ENCODE data around the gene ELMO1. TPM values are rescaled to one million over a fixed set of nuclear protein-coding genes. Genes with fewer than 3 reads are reported as not detected.

ELMO1 gene
- total and polyA plus RNA-seq, 2 of the 13 experiments (the other 11 are each of a cell fraction or from before 2014, with no cell fraction given): 0.11 to 0.17 TPM

DNA sequence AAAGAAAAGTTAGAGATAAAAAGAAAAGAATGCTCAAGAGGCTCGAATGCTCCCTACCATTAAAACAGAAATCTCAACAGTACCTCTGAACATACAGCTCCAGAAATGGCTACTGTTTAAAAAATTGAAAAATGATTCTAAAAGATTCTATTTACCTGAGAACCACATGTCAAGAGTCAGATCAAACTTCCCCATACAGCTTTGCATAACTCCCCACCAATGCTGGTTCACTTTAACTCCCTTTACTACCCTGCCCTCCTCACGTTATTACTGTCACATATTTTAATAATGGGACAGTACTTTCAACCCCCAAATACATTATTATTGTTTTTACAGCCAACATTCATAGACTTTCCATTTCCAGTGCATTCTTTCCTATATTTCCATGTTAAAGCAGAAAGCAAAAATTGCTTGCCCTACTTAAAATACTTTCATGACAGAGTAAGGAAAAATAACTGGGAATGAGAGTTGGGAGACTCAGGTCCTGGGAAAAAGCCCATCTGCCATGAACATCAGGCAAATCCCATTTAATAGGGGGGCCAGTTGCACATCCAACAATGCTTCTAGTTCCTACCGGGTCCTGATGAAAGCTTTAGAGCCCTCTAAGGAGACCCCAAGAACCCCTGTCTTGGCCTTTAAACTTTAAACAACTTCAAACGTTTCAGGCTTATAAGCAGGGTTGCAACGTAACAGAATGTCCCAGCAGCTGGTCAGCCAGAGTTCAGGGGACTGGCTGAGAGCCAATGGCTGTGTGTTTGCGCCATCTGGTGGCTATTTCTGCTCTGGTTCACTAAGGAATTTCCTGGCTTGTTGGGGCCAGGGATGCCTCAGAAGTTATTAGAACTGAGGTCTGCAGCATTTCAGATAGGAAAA is 247.4 kb downstream of the ELMO1 start:
- ChIA-PET POLR2A (no interaction called here), CTCF (ENCODE audit: low intra/inter-chr PET ratio, low total read pairs) (interaction anchor here (1.2 to 4.6 kb wide), 7 partner anchors 19 to 760 kb away, joined by 3 to 51 read pairs (median 7); no protein-coding TSS in a partner anchor)
- Histone ChIP-seq H3K9ac (ENCODE audit: insufficient read depth, low read depth, low read length) (no peak overlapping the region), H3K27ac (ENCODE audit: extremely low read length, insufficient read depth, low read length) (no peak overlapping the region), H3K4me1 (ENCODE audit: insufficient read depth, low read length) (peaks cover 45% of the 10 kb centered on the region), H2AFZ (ENCODE audit: low read length) (no peak overlapping the region), H3K27me3 (ENCODE audit: control insufficient read depth in 1 of 2, insufficient read depth in 2 of 2, low read length in 2 of 2) (no peaks in the 10 kb centered on the region), H3K36me3 (replicated peaks in 1 of 2; ENCODE audit: control insufficient read depth in 1 of 2, insufficient read depth in 2 of 2, low read length in 2 of 2) (no peaks in the 10 kb centered on the region), H4K20me1 (ENCODE audit: insufficient read depth, low read length) (no peaks in the 10 kb centered on the region), H3K9me3 (ENCODE audit: low read length) (no peaks in the 10 kb centered on the region), H3K4me3 (replicated peaks in 1 of 3; ENCODE audit: insufficient read depth in 1 of 3, low read depth in 2 of 3, low read length in 3 of 3) (no peak overlapping the region), H3K79me2 (ENCODE audit: insufficient read depth, low read length) (no peaks in the 10 kb centered on the region), H3K4me2 (ENCODE audit: low read depth, low read length) (peak overlapping the region; percentile 41)
- 2% methylated on average over 6 of the region's 6 CpGs for WGBS (ENCODE audit: low lambda C conversion rate)
- DNase-seq (ENCODE audit: low spot score) (peak; percentile 64), FAIRE-seq (peak; percentile 95), ATAC-seq (peak; percentile 83)
- no TSS peak for BruUV-seq (replicated peaks)
- in situ Hi-C loops (cut with HindIII; ENCODE audit: extremely low pct_ligation_motif_present, low pct_unique_long_range_greater_than_20kb) (loop anchor here (5.0 to 25.0 kb wide), 2 partner anchors 311 to 714 kb away; no protein-coding TSS in a partner anchor), intact Hi-C loops (cut with micrococcal nuclease; ENCODE audit: unreplicated experiment) (loop anchor here (1.0 kb wide), 3 partner anchors 714 to 760 kb away; no protein-coding TSS in a partner anchor)
- TF ChIP-seq XRCC5 (optimal IDR thresholded peaks at IDR 0.05; ENCODE audit: low read length): peak; percentile 75
- TF ChIP-seq KDM3A (CRISPR knock-in tag; IDR thresholded peaks at IDR 0.05; ENCODE audit: low read depth): 0 out of 2 replicates have a peak, but pooled peaks have one; percentile 44
- TF ChIP-seq, protein P1, sequence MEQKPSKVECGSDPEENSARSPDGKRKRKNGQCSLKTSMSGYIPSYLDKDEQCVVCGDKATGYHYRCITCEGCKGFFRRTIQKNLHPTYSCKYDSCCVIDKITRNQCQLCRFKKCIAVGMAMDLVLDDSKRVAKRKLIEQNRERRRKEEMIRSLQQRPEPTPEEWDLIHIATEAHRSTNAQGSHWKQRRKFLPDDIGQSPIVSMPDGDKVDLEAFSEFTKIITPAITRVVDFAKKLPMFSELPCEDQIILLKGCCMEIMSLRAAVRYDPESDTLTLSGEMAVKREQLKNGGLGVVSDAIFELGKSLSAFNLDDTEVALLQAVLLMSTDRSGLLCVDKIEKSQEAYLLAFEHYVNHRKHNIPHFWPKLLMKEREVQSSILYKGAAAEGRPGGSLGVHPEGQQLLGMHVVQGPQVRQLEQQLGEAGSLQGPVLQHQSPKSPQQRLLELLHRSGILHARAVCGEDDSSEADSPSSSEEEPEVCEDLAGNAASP (CRISPR knock-in tag; IDR thresholded peaks at IDR 0.05; ENCODE audit: borderline replicate concordance): peak; percentile 28; the same call in 1 of the 2 replicates
- peak; percentile 86 for TF ChIP-seq RAD21 (CRISPR knock-in tag; IDR thresholded peaks at IDR 0.05)
- peak; percentile 35; the same call in 1 of the 2 replicates for TF ChIP-seq MED1 (CRISPR knock-in tag; IDR thresholded peaks at IDR 0.05)
- TF ChIP-seq PAX8 (CRISPR knock-in tag; IDR thresholded peaks at IDR 0.05; ENCODE audit: borderline replicate concordance): no peak
- no peak for TF ChIP-seq TGIF2 (CRISPR knock-in tag; IDR thresholded peaks at IDR 0.05)
- TF ChIP-seq STAG1 (CRISPR knock-in tag; IDR thresholded peaks at IDR 0.05): peak; percentile 98
- TF ChIP-seq, protein P2, sequence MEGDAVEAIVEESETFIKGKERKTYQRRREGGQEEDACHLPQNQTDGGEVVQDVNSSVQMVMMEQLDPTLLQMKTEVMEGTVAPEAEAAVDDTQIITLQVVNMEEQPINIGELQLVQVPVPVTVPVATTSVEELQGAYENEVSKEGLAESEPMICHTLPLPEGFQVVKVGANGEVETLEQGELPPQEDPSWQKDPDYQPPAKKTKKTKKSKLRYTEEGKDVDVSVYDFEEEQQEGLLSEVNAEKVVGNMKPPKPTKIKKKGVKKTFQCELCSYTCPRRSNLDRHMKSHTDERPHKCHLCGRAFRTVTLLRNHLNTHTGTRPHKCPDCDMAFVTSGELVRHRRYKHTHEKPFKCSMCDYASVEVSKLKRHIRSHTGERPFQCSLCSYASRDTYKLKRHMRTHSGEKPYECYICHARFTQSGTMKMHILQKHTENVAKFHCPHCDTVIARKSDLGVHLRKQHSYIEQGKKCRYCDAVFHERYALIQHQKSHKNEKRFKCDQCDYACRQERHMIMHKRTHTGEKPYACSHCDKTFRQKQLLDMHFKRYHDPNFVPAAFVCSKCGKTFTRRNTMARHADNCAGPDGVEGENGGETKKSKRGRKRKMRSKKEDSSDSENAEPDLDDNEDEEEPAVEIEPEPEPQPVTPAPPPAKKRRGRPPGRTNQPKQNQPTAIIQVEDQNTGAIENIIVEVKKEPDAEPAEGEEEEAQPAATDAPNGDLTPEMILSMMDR (CRISPR knock-in tag; IDR thresholded peaks at IDR 0.05): peak; percentile 94
- TF ChIP-seq ERF (CRISPR knock-in tag; IDR thresholded peaks at IDR 0.05): peak; percentile 53; the same call in 1 of the 2 replicates
- TF ChIP-seq ZNF501 (CRISPR knock-in tag; IDR thresholded peaks at IDR 0.05): peak; percentile 49; the same call in 1 of the 2 replicates
- no peak for TF ChIP-seq TP53 (CRISPR knock-in tag; conservative IDR thresholded peaks at IDR 0.05)
- TF ChIP-seq ZNF563 (CRISPR knock-in tag; IDR thresholded peaks at IDR 0.05): no peak
- no peak for TF ChIP-seq ZBTB20 (CRISPR knock-in tag; IDR thresholded peaks at IDR 0.05; ENCODE audit: borderline replicate concordance, low read depth)
- TF ChIP-seq ZNF672 (CRISPR knock-in tag; IDR thresholded peaks at IDR 0.05): no peak
- TF ChIP-seq, protein P3, sequence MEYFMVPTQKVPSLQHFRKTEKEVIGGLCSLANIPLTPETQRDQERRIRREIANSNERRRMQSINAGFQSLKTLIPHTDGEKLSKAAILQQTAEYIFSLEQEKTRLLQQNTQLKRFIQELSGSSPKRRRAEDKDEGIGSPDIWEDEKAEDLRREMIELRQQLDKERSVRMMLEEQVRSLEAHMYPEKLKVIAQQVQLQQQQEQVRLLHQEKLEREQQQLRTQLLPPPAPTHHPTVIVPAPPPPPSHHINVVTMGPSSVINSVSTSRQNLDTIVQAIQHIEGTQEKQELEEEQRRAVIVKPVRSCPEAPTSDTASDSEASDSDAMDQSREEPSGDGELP (IDR thresholded peaks at IDR 0.05; ENCODE audit: borderline replicate concordance, low read depth): peak; percentile 78; the same call in 1 of the 2 replicates
- 0 out of 2 replicates have a peak, but pooled peaks have one; percentile 26 for TF ChIP-seq MIXL1 (CRISPR knock-in tag; IDR thresholded peaks at IDR 0.05)
- TF ChIP-seq TCF7 (IDR thresholded peaks at IDR 0.05; ENCODE audit: low read depth): no peak
- TF ChIP-seq HNF4A (CRISPR knock-in tag; IDR thresholded peaks at IDR 0.05): 0 out of 2 replicates have a peak, but pooled peaks have one; percentile 22
- peak; percentile 24; the same call in 1 of the 2 replicates for TF ChIP-seq PITX1 (CRISPR knock-in tag; IDR thresholded peaks at IDR 0.05)
- TF ChIP-seq YY1 (IDR thresholded peaks at IDR 0.05; ENCODE audit: insufficient read depth, insufficient replicate concordance, low read depth, low read length): peak; percentile 20
- TF ChIP-seq CBX5 (CRISPR knock-in tag; IDR thresholded peaks at IDR 0.05; ENCODE audit: borderline replicate concordance): peak; percentile 31; the same call in 1 of the 2 replicates

Data from HepG2 (cell line).